ENCODE data around the gene PARP1.
"Not testable (repeated sequence)": the region's sequence is repeated elsewhere in the genome, so short reads cannot be mapped to it uniquely, and the experiment has no call there.

PARP1 gene

DNA sequence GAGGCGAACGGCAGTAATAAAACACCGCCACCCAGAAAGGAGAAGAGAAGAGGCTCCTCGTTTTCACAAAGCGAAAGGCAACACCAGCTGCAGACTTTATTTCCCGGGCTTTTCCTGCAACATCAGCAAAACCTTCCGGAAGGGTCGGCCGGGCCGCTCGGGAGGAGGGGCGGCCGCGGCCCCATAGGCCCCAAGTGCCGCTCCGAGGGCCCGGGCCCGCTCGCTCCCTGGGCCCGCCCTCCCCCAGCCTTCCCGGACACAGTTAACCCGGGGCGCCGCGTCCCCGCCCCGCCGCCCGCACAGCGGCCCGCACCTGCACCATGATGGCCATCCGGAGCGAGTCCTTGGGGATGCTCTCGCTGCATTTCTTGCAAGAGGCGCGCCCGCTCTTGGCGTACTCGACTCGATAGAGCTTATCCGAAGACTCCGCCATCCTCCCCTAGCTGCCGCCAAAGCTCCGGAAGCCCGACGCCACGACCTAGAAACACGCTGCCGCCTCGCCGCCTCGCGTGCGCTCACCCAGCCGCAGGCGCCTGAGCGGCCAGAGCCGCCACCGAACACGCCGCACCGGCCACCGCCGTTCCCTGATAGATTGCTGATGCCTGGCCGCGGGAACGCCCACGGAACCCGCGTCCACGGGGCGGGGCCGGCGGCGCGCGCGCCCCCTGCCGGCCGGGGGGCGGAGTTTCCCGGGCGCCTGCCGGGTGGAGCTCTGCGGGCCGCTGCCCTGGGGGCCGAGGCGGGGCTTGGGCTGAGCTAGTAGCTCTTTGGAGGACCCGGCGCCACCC, at the start of gene PARP1:
Gene PARP1, minus strand, starts transcription at position 597 of the 788 bp plus-strand sequence. Its CDS starts 164 bp downstream, at position 433.
- DNase-seq (ENCODE audit: low read depth): peak; percentile 88

DNA sequence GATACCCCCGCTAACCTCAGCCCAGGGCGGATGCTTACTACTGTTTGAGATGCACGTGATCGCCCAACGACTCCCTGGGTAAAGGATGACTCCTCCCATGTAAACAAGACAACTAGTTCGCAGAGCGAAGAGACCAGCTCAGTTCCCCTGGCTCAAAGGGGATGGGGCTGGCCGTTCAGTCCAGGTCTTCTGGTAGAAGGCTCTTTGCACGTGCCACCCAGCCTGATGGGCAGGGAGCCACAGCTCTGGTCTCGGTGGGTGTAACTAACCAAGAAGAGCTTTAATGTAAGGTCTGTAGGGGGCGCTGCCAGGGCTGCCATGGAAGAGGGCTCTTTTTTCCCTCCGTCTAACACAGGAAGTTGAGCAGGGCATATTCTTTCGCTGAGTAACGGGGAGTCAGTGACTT, 49.4 kb upstream of the PARP1 start:
- DNase-seq (ENCODE audit: low read depth): peak; percentile 35

DNA sequence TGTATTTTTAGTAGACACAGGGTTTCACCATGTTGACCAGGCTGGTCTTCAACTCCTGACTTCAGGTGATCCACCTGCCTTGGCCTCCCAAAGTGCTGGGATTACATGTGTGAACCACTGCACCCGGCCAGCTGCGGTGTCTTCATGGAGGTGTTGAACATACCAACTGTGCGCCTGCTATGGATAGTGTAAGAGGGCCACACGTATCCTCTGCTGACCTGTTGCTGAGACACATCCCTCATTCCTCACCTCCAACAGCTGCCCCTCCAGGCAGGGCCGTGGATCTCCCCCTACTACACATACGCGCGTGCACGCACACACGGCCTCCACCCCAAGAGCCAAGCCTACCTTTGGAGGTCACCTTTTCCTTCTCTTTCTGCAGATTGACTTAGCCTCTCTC, 48.0 kb upstream of the PARP1 start:
- no peak for DNase-seq (ENCODE audit: low read depth)

DNA sequence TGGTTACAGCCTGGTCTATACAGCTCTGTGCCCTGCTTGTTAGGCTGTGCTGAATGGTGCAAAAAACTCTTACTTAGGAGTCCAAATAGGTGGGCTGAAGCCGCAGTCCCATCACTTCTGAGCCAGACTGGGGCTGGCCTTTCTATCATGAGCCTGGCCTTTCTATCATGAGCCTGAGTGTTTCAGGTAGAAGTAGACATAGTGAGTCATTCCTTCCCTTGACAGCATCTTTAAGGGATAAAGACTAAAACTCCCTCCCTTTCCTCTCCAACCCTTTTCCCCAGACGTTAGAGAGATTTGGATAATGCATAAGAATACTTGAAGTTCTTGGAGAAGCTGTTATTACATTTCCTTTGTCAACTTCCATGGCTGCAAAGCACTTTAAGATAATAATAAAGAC, 46.5 kb upstream of the PARP1 start:
- no peak for DNase-seq (ENCODE audit: low read depth)

DNA sequence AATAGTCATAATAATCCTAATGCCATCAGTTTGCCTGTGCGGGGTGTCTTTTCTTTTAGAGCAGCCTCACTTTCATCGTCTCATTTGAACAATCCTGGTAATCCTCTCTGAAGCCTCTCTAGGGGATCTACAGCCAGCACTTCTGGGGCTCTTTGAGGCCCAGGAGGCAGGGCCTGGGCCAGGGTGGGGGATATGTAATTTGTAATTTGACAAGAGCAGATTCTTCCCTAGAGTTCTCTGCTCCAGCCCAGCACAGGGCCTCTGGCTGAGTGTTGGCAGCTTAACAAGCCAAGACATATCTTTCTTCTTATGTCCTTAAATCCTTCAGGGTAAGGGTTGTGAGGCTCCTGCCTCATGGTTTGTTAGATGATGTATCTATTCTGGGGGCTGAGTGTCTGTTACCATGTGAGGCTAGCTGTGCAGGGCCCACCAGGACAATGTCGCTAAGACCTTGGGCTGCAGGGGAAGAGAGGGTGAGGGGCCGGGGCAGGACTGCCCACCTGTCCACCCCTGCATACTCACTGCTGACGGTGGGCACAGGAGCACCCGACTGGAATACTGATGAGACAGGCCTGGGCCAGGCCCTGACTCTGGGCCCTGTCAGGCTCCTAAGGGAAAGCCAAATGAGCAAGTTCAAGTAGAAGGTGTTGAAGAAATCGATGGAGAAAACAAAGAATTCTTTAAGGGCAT, 45.3 kb upstream of the PARP1 start:
- no peak for DNase-seq (ENCODE audit: low read depth)

DNA sequence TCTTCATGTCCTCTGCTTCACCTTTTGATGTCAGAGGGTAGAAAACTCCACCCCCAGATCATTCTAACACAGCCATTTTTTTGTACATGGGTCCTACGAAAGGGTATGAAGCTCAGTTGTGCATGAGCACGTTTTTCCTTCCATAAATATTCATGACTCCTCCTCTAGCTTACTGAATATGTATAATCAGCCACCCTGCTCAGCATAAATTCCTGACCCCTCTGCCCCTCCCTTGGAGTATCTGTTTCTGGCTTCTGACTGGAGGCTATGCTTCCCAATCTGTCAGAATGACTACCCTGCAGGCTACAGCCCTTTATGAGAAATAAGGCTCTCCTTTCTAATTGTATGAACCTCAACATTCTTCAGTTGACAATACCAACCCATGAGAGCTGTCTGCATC, 42.8 kb upstream of the PARP1 start:
- DNase-seq (ENCODE audit: low read depth): no peak

DNA sequence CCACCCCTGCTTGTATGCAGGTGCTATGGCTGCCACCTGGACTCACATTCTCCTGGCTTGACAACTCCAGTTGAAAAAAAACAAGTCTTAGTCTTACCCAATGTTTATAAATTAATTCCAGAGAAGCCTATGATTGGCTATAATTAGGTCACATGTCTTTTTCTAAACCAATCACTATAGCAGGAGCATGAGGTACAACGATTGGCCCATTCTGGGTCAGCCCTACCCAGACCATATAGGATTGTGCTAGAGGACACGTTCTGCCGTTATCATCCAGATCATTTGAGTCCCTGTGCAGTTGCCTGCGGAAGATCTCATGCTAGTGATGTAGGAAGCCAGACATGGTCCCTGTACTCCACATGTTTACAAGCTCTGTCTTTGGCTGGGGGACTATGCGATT, 41.9 kb upstream of the PARP1 start:
- DNase-seq (ENCODE audit: low read depth): no peak

DNA sequence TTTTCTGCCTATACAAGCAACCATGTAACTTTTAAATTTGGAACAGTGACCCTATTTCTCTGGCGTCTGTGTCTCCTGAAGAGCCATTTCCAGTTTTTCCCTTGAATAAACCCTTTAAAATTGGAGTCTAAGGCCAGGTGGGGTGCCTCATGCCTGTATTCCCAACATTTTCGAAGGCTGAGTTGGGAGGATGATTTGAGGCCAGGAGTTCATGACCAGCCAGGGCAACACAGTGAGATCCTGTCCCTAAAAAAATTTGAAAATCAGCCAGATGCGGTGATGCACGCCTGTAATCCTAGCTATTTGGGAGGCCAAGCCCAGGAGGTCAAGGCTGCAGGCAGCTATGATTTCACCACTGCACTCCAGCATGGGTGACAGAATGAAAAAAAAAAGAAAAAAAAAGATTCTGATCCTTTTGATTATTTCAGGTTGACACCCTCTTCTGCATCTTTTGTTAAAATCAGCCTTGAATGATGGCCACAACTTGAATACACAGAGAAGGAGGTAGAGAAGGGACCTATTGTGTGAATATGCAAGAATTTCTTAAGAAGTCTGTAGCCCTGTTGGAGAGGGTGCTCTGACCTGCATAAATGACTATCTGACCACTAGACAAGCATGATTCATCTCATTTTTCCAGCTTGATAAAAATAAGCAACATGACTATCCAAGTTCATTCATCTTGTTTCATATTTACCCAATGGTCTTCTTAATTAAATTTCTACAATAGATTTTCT, 40.2 kb upstream of the PARP1 start:
- DNase-seq (ENCODE audit: low read depth): peak; percentile 78

DNA sequence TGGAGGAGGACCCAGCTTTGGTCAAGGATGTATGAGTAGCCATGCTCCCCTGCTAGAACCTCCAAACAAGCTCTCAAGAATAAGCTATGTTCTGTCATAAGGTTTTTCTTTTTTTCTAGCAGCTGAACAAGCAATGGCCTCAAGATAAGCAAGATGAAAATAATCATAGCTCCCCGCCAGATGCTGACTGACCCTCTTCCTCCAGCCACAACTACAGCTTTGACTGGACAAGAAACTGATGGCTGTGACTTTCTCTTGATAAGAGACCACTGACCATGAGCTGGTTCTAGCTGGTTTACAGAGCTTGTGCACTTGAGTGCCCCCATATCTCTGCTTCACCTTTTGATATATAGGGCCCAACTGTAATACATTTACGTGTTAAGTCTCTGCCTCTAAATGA, 38.2 kb upstream of the PARP1 start:
- no peak for DNase-seq (ENCODE audit: low read depth)

DNA sequence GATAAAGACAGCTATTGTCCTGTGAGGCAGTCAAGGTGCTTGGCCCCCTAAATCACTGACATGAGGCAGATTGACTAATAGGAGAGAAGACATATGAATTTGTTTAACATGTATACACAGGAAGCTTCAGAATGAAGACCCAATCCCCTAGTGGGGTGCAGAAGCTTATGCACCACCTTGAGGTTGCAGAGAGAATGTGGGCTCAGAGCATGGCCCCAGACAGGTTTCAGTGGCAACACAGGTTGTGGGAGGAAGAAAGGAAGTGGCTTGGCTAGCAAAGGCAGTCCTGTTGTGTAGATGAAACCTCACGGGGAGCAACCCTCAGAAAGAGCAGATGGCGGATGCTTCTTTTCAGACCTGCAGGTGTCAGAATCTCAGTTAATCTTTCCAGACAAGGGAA, 37.0 kb upstream of the PARP1 start:
- no peak for DNase-seq (ENCODE audit: low read depth)

DNA sequence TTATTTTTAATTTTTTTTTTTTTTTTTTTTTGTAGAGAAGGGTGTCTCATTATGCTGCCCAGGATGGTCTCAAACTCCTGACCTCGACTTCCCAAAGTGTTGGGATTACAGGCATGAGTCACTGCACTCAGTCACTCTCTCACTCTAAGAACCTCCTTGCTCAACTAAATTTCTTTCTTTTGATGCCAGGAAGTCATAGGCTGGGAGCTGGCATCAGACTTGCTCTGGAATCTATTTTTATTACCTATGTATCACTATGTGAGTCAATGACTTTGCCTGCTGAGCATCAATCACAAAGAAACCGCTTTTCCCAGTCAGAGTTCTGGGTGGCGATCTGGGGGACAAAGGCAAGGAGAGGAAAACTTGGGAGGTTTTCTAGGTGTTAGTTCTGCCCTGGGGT, 35.5 kb upstream of the PARP1 start:
- DNase-seq (ENCODE audit: low read depth): peak; percentile 69

DNA sequence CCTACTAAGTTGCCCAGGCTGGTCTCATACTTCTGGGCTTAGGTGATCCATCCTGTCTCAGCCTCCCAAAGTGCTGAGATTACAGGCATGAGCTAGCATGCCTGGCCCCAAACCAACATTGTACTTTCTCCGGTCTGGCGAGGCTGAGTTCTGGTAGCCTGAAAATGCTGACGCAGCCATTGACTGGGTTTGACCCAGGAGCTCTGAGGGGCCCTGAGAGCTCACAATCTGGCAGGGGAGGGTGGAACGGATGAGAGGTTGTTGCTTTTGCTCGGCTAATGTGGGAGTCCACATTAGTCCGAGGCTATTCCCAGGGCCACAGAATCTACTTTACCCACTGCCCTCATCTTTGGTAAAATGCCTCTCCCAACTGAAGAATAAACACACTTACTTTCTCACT, 35.1 kb upstream of the PARP1 start:
- DNase-seq (ENCODE audit: low read depth): no peak

DNA sequence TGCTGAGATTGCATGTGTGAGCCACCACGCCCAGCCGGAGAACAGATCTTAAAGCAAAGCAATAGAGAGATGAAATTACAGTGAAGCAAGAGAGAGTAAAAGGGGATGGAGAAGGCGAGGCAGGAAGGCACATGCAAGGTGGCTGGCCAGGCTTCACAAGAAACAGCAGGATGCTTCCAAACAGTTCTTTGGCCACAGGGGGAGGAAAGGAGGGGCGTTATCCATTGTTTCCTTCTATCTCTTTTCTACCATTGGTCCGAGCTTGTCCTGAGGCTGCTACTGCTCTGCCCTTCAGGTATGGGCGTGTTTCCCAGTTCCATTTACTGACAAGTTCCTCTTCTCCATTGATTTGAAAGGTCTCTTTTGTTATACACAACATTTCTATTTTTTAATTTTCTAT, 33.7 kb upstream of the PARP1 start:
- DNase-seq (ENCODE audit: low read depth): no peak

DNA sequence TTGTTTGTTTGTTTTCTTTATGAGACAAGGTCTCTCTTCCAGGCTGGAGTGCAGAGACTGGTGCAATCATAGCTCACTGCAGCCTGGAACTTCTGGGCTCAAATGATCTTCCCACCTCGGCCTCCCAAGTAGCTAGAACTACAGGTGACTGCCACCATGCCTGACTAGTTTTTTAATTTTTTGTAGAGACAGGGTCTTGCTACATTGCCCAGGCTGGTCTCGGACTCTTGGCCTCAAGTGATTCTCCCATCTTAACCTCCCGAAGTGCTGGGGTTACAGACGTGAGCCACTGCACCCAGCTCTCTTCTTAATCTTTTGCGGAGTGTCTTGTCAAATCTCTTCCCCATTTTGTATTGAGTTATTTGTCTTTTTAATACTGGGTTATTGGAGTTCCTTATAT, 32.6 kb upstream of the PARP1 start:
- DNase-seq (ENCODE audit: low read depth): no peak

DNA sequence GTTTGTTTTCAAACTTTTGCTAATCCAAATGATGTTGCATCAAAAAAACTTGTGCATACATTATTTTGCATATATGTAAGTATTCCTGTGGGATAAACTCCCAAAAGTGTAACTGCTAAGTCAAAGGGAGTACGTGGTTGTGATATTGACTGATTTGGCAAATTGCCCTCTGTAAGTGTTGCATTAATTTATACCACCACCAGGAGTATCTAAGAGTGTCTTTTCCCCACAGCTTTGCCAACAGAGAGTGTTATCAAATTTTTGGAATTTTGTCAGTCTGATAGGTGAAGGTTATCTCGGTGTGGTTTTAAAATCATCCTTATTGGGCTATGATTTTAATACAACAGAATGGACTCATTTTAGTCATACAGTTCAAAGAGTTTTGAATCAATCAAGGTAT, 30.1 kb upstream of the PARP1 start:
- peak; percentile 22 for DNase-seq (ENCODE audit: low read depth)

DNA sequence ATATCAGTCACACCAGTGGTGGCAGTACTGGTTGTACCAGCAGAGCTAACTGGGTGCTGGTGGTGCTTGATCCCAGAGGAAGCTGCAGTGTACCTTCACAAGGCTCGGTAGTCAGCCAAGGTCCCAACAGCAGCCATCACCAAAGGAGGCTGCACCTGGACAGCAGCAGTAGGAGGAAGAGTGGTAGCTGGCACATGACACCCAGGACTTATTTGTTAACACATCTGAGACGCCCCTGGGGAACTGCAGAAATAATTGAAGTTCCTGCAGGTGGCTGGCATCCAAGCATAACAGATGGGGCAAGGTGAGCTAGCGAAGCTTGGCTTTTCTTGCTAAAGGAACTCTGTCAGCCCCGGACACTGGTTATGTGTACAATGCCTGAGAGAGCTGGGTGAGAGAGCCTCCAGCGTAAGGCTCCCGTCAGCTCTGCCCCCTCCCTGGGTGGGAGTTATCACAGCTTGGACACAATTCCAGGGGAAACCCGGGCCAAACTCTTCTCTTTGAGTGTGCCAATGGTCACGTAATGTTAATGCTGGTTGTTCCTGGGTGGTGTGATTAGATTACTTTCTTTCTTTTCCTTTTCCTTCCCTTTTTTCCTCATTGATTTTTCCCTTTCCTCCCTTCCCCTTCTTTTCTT, 29.1 kb upstream of the PARP1 start:
- DNase-seq (ENCODE audit: low read depth): no peak

DNA sequence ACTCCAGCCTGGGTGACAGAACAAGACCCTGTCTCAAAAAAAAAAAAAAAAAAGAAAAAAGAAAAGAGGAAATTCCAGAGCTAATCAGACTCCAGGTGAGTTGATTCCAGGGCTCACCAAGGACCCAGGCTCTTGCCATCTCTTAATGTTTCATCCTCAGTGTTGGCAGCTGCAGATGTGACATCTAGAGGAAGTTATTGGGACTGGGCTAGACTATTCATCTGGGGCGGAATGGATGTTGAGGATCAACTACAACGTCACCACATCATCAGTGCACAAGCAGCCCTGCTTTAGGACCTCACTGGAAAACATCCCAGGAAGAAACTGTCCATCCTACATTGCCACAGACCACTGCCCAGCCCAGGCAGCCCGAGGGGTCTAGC, 28.6 kb upstream of the PARP1 start:
- no peak for DNase-seq (ENCODE audit: low read depth)

DNA sequence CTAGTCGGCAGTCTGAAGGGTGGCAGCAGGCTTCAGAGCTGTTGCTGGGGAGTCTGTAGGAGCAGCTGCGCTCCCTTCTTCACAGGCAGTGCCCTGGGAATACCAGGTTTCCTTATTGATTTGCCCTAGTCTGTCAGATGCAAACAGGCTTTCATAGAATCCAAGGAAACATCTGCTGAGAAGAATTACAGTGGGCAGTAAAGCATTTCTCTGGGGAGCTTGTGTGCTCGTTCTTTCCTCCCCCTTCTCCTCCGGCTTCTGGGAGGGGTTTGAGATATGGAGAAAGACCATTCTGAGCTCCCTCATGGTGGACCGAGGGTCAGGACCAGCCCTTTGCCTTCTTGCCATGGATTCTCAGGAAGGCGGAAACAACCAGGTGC, 25.4 kb upstream of the PARP1 start:
- DNase-seq (ENCODE audit: low read depth): no peak

DNA sequence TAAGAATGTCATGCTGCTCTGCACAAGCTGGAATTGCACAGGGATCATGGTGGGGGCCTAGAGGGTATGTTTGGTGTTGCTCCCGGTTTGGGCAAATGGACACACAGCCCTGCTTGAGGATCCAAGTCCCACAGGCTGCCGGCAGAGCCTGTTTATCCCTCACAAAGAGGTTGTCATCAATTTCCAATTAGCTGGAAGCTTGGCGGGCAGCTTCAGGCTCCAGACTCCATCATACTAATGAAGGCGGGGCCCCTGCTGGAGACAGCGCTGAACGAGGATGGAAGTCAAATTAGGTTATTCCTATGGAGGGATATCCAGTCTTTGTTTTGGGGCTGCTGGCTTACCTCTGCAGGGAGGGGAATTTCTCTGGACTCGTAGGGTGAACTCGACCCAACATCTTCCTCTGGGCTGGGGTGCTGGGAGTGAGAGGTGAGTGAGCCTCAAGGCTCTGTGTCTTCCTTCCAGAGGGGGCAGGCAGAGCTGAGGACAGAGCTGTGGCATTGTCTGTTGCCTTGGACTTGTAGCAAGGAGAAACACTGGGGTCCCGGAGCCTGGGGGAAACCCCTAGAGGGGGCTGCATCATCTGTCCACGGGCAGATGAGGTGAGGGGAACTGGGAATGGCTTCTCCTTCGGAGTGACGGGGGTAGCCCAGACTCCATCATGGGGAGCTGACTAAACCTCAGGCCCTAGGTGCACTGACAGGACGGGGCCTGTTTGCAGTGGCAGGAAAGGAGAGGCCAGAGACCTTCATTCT, 24.9 kb upstream of the PARP1 start:
- DNase-seq (ENCODE audit: low read depth): no peak

DNA sequence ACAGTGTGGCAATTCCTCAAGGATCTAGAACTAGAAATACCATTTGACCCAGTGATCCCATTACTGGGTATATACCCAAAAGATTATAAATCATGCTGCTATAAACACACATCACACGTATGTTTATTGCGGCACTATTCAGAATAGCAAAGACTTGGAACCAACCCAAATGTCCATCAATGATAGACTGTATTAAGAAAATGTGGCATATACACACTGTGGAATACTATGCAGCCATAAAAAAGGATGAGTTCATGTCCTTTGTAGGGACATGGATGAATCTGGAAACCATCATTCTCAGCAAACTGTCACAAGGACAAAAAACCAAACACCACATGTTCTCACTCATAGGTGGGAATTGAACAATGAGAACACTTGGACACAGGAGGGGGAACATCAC, 24.0 kb upstream of the PARP1 start:
- not testable (repeated sequence) for DNase-seq (ENCODE audit: low read depth)

DNA sequence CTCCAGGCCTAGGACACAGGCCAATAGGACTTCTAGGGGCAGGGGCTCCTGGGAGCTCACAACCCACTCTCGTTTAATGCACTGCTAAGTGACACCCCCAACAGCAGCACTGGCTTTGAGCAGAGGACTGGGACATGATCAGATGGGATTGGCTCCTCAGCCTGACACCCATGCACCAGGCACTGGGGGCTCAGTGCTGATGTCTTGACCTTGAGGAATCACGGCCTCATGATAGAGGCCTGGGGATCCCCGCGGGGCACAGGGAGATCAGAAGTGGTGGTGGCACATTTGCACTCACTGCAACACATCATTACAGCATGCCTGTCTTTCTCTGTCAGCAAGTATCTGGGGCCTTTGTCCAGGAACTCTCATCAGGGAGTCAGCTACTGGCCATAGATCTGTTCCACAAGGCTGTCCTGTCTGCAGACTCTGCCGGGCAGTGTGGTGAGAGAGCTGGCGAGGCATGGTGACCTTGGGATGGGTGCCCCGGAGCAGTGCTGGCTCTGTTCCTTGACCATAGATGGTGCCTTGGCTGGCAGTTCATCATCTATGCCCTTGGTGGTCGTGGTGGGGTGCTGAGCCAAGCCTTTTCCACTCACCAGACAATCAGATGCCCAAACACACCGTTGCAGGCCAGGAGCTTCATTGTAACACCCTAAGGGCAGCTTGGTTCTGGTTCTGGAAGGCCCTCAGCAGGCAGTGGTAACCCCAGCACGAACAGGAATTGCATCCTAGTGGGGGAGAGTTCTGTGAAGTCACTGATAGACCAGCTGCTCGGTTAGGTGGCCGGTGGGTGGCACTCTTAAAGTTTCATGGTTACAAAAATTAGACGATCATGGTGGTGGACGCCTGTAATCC, 22.2 kb upstream of the PARP1 start:
- no peak for DNase-seq (ENCODE audit: low read depth)

Data from iris pigment epithelial cell (primary cell).